ENCODE measurements around the gene CYTH1.

- no peak for TF ChIP-seq CTCF (conservative IDR thresholded peaks at IDR 0.05; ENCODE audit: low read length)
- no peak for TF ChIP-seq EZH2phosphoT487 (IDR thresholded peaks at IDR 0.05; ENCODE audit: borderline replicate concordance, low read depth, low read length)
These were observed 153.3 kb downstream of the CYTH1 start for GRCh38 chr17:78628547-78629435.

All from OCI-LY7 (cell line).